Glutamatergic neuron (in vitro differentiated cells): ENCODE results near the gene DRAM1. TPM values are rescaled to one million over a fixed set of nuclear protein-coding genes. Genes with fewer than 3 reads are reported as not detected.
"Not testable (repeated sequence)": the region's sequence is repeated elsewhere in the genome, so short reads cannot be mapped to it uniquely, and the experiment has no call there.

Experiments used
- DNase-seq: peaks from one replicate; pipeline ENCODE4 v3.0.0; 2022
- H3K27ac Mint-ChIP-seq: one replicate; pipeline ENCODE4 v1.8.0; 2020; ENCODE audit warnings: mild to moderate bottlenecking, mixed read lengths, inconsistent platforms; ENCODE audit not compliant: unreplicated experiment
- H3K27me3 Mint-ChIP-seq: one replicate; pipeline ENCODE4 v1.8.0; 2020; ENCODE audit warnings: mild to moderate bottlenecking, moderate library complexity, mixed read lengths, inconsistent platforms; ENCODE audit not compliant: unreplicated experiment
- H3K36me3 Mint-ChIP-seq: one replicate; pipeline ENCODE4 v1.8.0; 2020; ENCODE audit warnings: mild to moderate bottlenecking, mixed read lengths, inconsistent platforms; ENCODE audit not compliant: unreplicated experiment
- H3K4me1 Mint-ChIP-seq: one replicate; pipeline ENCODE4 v1.8.0; 2020; ENCODE audit warnings: mild to moderate bottlenecking, low read depth, mixed read lengths, inconsistent platforms; ENCODE audit not compliant: unreplicated experiment
- H3K4me3 Mint-ChIP-seq: one replicate; pipeline ENCODE4 v1.8.0; 2020; ENCODE audit warnings: mild to moderate bottlenecking, mixed read lengths, inconsistent platforms; ENCODE audit not compliant: unreplicated experiment
- H3K9me3 Mint-ChIP-seq: one replicate; pipeline ENCODE4 v1.8.0; 2020; ENCODE audit warnings: mild to moderate bottlenecking, moderate library complexity, mixed read lengths, inconsistent platforms; ENCODE audit not compliant: unreplicated experiment
- total RNA-seq: library from RNA; stranded (reverse); fragmentation: NEBNext Ultra II Directional; extraction: Animal tissue kit (Norgen Biotek cat#: 25700); gene quantifications from one replicate; pipeline ENCODE4 v1.2.1, GENCODE V29; 2021; ENCODE audit not compliant: unreplicated experiment
- TF ChIP-seq, protein P1 (sequence below): fragments of 200-600 bp; sonication (generic); IDR thresholded peaks from one replicate; pipeline ENCODE4 v1.5.0; 2021; ENCODE audit not compliant: partially characterized antibody, unreplicated experiment

Gene DRAM1
- total RNA-seq, 1 donor from 2014 or later = 0.83 TPM

DNA sequence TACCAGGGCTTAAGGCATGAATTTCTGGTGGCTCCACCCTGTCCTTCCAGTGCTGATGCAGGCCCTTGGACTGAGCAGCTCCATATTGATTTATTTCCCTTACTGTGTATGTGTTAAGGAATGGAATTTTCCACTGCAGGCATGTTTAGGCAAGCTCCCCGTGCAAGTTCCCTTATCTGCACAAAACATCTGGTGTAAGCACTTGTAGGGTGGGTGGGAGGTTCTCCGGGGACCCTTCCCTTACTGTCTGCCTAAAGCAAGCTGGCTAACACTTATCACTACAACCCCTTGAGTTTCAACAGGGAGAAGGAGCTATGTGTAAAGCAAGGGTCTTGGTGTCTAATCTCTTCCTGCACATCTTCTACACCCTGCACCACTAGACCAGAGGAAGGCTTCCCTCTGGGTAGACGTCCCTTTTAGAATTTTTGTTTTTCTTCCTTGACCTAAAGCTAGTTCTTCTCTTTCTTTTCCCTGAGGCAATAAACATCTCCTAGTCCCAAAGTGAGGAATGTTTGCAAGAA, 22.0 kb upstream of the DRAM1 start:
- H3K27me3 Mint-ChIP-seq = peaks cover 2% of the 10 kb centered on the region
- no peak overlapping the region for H3K27ac Mint-ChIP-seq
- no peak for DNase-seq
- H3K4me1 Mint-ChIP-seq = peaks cover 4% of the 10 kb centered on the region
- no peak overlapping the region for H3K4me3 Mint-ChIP-seq
- TF ChIP-seq, protein P1, sequence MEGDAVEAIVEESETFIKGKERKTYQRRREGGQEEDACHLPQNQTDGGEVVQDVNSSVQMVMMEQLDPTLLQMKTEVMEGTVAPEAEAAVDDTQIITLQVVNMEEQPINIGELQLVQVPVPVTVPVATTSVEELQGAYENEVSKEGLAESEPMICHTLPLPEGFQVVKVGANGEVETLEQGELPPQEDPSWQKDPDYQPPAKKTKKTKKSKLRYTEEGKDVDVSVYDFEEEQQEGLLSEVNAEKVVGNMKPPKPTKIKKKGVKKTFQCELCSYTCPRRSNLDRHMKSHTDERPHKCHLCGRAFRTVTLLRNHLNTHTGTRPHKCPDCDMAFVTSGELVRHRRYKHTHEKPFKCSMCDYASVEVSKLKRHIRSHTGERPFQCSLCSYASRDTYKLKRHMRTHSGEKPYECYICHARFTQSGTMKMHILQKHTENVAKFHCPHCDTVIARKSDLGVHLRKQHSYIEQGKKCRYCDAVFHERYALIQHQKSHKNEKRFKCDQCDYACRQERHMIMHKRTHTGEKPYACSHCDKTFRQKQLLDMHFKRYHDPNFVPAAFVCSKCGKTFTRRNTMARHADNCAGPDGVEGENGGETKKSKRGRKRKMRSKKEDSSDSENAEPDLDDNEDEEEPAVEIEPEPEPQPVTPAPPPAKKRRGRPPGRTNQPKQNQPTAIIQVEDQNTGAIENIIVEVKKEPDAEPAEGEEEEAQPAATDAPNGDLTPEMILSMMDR = no peak
- H3K36me3 Mint-ChIP-seq = no peaks in the 10 kb centered on the region
- H3K9me3 Mint-ChIP-seq = no peaks in the 10 kb centered on the region

GRCh38 chr12:101855976-101856375, 21.4 kb upstream of the DRAM1 start:
- H3K36me3 Mint-ChIP-seq = no peaks in the 10 kb centered on the region
- no peak overlapping the region for H3K4me3 Mint-ChIP-seq
- TF ChIP-seq, protein P1 = no peak
- H3K27me3 Mint-ChIP-seq = peaks cover 2% of the 10 kb centered on the region
- DNase-seq = no peak
- no peak overlapping the region for H3K27ac Mint-ChIP-seq
- H3K4me1 Mint-ChIP-seq = peaks cover 4% of the 10 kb centered on the region
- H3K9me3 Mint-ChIP-seq = no peaks in the 10 kb centered on the region

DNA sequence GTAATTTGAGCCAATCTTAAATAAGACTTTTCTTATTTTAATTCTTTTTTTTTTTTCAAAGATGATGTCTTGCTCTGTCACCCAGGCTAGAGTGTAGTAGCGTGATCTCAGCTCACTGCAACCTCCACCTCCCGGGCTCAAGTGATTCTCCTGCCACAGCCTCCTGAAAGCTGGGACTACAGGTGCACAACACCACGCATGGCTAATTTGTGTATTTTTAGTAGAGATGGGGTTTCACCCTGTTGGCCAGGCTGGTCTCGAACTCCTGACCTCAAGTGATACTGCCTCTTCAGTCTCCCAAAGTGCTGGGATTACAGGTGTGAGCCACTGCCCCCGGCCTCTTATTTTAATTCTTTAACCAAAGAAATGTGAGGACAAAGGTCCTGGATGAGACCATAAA, 20.8 kb upstream of the DRAM1 start:
- H3K4me1 Mint-ChIP-seq, H3K27ac Mint-ChIP-seq, H3K9me3 Mint-ChIP-seq, H3K27me3 Mint-ChIP-seq, DNase-seq, H3K4me3 Mint-ChIP-seq, H3K36me3 Mint-ChIP-seq: not testable (repeated sequence)

- Mint-ChIP-seq H3K27me3 (peaks cover 2% of the 10 kb centered on the region), H3K9me3 (no peaks in the 10 kb centered on the region), H3K36me3 (no peaks in the 10 kb centered on the region), H3K4me1 (peaks cover 4% of the 10 kb centered on the region), H3K4me3 (no peak overlapping the region), H3K27ac (no peak overlapping the region)
- TF ChIP-seq, protein P1 = no peak
- no peak for DNase-seq
Observed at GRCh38 chr12:101857043-101857558, 20.3 kb upstream of the DRAM1 start.

DNA sequence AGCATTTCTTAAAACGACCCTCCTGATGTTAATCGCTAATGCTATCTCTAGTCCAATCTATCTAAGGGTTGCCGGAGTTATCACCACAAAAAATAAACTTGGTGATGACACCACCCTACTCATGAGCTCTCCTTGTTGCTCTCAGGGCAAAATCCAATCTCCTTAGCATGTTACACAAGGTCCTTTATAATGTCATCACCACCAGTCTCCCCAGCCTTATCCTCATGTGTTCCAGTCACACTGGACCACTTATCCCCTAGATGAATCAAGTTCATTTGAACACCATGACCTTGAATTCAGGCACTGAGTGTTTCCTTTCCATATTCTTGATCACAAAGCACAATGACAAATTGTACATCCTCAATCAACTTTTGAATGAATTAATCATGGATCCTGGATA, 19.0 kb upstream of the DRAM1 start:
- H3K27ac Mint-ChIP-seq = no peak overlapping the region
- H3K4me3 Mint-ChIP-seq = no peak overlapping the region
- H3K4me1 Mint-ChIP-seq = peaks cover 4% of the 10 kb centered on the region
- TF ChIP-seq, protein P1 = no peak
- no peak for DNase-seq
- peaks cover 4% of the 10 kb centered on the region for H3K27me3 Mint-ChIP-seq
- no peaks in the 10 kb centered on the region for H3K9me3 Mint-ChIP-seq
- no peaks in the 10 kb centered on the region for H3K36me3 Mint-ChIP-seq
